K562 (cell line): Measurements from ENCODE around the gene EZH1. TPM values are rescaled to one million over a fixed set of nuclear protein-coding genes. Genes with fewer than 3 reads are reported as not detected.

ENCODE experiments used
- ATF2 ChIP-seq: sonication (generic); formaldehyde crosslinking; IDR thresholded peaks from 2 replicates; pipeline ENCODE4 v1.8.1; 2022; ENCODE audit warnings: missing genetic modification reagents
- BHLHE40 ChIP-seq: IDR thresholded peaks from 2 replicates; pipeline ENCODE4 v1.6.1; 2011; ENCODE audit warnings: low read length, improper control_type of control experiment
- BRD4 ChIP-seq: fragments of 200-600 bp; sonication (generic); IDR thresholded peaks from 2 replicates; pipeline ENCODE4 v1.6.1; 2017; ENCODE audit warnings: inconsistent platforms
- BRF1 ChIP-seq: IDR thresholded peaks from 3 replicates; pipeline ENCODE4 v1.6.1; 2011; ENCODE audit warnings: borderline replicate concordance, mild to moderate bottlenecking; ENCODE audit not compliant: insufficient read length; ENCODE audit errors: extremely low read depth
- CEBPG ChIP-seq, 3 experiments: fragments of 200-800 bp in 1 of 3; sonication (Bioruptor generic) in 1 of 3; sonication (generic) in 1 of 3; formaldehyde crosslinking in 1 of 3; IDR thresholded peaks in 2 of 3; conservative IDR thresholded peaks in 1 of 3; 2 replicates each; pipeline versions ENCODE4 v1.6.1 to v1.8.0; 2016 to 2022; ENCODE audit warnings: missing compliant biosample characterization in 2 of 3, missing genetic modification characterization in 2 of 3, mild to moderate bottlenecking in 1 of 3, missing genetic modification reagents in 1 of 3
- CHD4 ChIP-seq: fragments of 200-600 bp; sonication (generic); IDR thresholded peaks from 3 replicates; pipeline ENCODE4 v1.6.1; 2012; ENCODE audit warnings: low read depth, mild to moderate bottlenecking, mixed read lengths, low read length, inconsistent platforms; ENCODE audit not compliant: insufficient read depth, insufficient replicate concordance, poor library complexity, severe bottlenecking
- ERF ChIP-seq: fragments of 450-650 bp; formaldehyde crosslinking; IDR thresholded peaks from 2 replicates; pipeline ENCODE4 v1.4.0; 2020; ENCODE audit warnings: mild to moderate bottlenecking, mixed read lengths
- HCFC1 ChIP-seq: IDR thresholded peaks from 2 replicates; pipeline ENCODE4 v1.6.1; 2012; ENCODE audit warnings: low read depth, low read length, improper control_type of control experiment
- HNRNPH1 ChIP-seq: fragments of 200-400 bp; formaldehyde crosslinking; optimal IDR thresholded peaks from 2 replicates; pipeline ENCODE3; 2017; ENCODE audit warnings: low read depth, mild to moderate bottlenecking, low read length, moderate library complexity
- MAX ChIP-seq: sonication (generic); formaldehyde crosslinking; IDR thresholded peaks from 2 replicates; pipeline ENCODE4 v1.9.0; 2022; ENCODE audit warnings: mild to moderate bottlenecking, missing genetic modification reagents
- MEF2A ChIP-seq: IDR thresholded peaks from 2 replicates; pipeline ENCODE4 v1.6.1; 2011; ENCODE audit warnings: low read depth, mild to moderate bottlenecking, low read length, moderate library complexity; ENCODE audit not compliant: control insufficient read depth
- MYC ChIP-seq, 2 experiments: fragments of 250-450 bp in 1 of 2; sonication (Bioruptor Pico) in 1 of 2; IDR thresholded peaks; 2 replicates each; pipeline versions ENCODE4 v1.5.1 to v1.6.1; 2012 to 2021; ENCODE audit warnings: low read depth in 2 of 2, borderline replicate concordance in 1 of 2, improper control_type of control experiment in 1 of 2, low read length in 1 of 2, mild to moderate bottlenecking in 1 of 2, moderate library complexity in 1 of 2
- PPARD ChIP-seq: fragments of 250-450 bp; sonication (Bioruptor Pico); IDR thresholded peaks from 2 replicates; pipeline ENCODE4 v1.8.0; 2022; ENCODE audit warnings: inconsistent platforms, mild to moderate bottlenecking, moderate library complexity
- PTTG1 ChIP-seq: fragments of 450-650 bp; IDR thresholded peaks from 2 replicates; pipeline ENCODE4 v1.6.1; 2016; ENCODE audit warnings: low read depth, mild to moderate bottlenecking, missing genetic modification characterization, missing compliant biosample characterization
- SP1 ChIP-seq: sonication (generic); formaldehyde crosslinking; IDR thresholded peaks from 2 replicates; pipeline ENCODE4 v1.8.1; 2022; ENCODE audit warnings: mild to moderate bottlenecking, missing genetic modification reagents
- SPI1 ChIP-seq: IDR thresholded peaks from 2 replicates; pipeline ENCODE4 v1.6.1; 2011; ENCODE audit warnings: low read depth, low read length, control low read depth, borderline replicate concordance
- TCF3 ChIP-seq: sonication (generic); formaldehyde crosslinking; IDR thresholded peaks from 2 replicates; pipeline ENCODE4 v1.4.0; 2020; ENCODE audit warnings: mild to moderate bottlenecking, missing genetic modification reagents
- USF1 ChIP-seq: sonication (generic); formaldehyde crosslinking; IDR thresholded peaks from 2 replicates; pipeline ENCODE4 v1.9.0; 2022; ENCODE audit warnings: mild to moderate bottlenecking, missing genetic modification reagents
- USF2 ChIP-seq: sonication (generic); formaldehyde crosslinking; IDR thresholded peaks from 2 replicates; pipeline ENCODE4 v1.5.0; 2020; ENCODE audit warnings: missing genetic modification reagents
- ZNF586 ChIP-seq: fragments of 450-650 bp; formaldehyde crosslinking; conservative IDR thresholded peaks from 2 replicates; pipeline ENCODE4 v1.4.0; 2020; ENCODE audit warnings: mild to moderate bottlenecking, moderate library complexity
- polyA plus RNA-seq, 8 experiments: library from polyadenylated mRNA; depleted of rRNA in 4 of 8; stranded (reverse) in 5 of 8; unstranded in 3 of 8; fragments of >200 nt; fragmentation: Nextera tagmentation in 2 of 8; fragmentation: Illumina TruSeq in 1 of 8; extraction: Ambion mirVana in 2 of 8; extraction: Trizol in 1 of 8; gene quantifications; 2 replicates each; pipeline versions ENCODE4 v1.2.1 to v1.2.3, GENCODE V29; 2011 to 2014; ENCODE audit warnings: inconsistent platforms in 1 of 8, missing spikeins in 1 of 8
- total RNA-seq, 7 experiments: library from RNA; depleted of rRNA in 6 of 7; stranded (reverse); fragments of >200 nt in 6 of 7; fragmentation: Illumina TruSeq in 2 of 7; extraction: Trizol in 2 of 7; gene quantifications; 2 replicates each; pipeline versions ENCODE4 v1.2.1 to v1.2.3, GENCODE V29; 2011 to 2021; ENCODE audit warnings: low replicate concordance in 1 of 7

EZH1 gene
- total and polyA plus RNA-seq, 9 of the 15 experiments (the other 6 are each of a cell fraction or from before 2014, with no cell fraction given): 8.6 to 40.8 (median 22.9) TPM

- no peak for TF ChIP-seq CEBPG (CRISPR knock-in tag; IDR thresholded peaks at IDR 0.05)
- no peak for TF ChIP-seq CEBPG (tag; conservative IDR thresholded peaks at IDR 0.05 in 1 of 2, IDR thresholded peaks at IDR 0.05 in 1 of 2)
- peak; percentile 56 for TF ChIP-seq TCF3 (CRISPR knock-in tag)
- peak; percentile 41; the same call in 1 of the 2 replicates for TF ChIP-seq MAX
- no peak for TF ChIP-seq ERF (CRISPR knock-in tag)
- no peak for TF ChIP-seq MEF2A
- TF ChIP-seq SPI1: no peak
- no peak for TF ChIP-seq ATF2 (CRISPR knock-in tag)
- TF ChIP-seq BRD4: no peak
- TF ChIP-seq USF1 (CRISPR knock-in tag): peak; percentile 29; the same call in 1 of the 2 replicates
- TF ChIP-seq BHLHE40: peak; percentile 97
- TF ChIP-seq HCFC1: peak; percentile 5; the same call in 1 of the 2 replicates
- no peak for TF ChIP-seq HNRNPH1
- TF ChIP-seq BRF1: no peak
- TF ChIP-seq SP1: no peak
- TF ChIP-seq MYC (IDR thresholded peaks at IDR 0.05; ENCODE audit: low read depth, low read length): peak; percentile 61; the same call in 1 of the 2 replicates
- no peak for TF ChIP-seq MYC (CRISPR knock-in tag; IDR thresholded peaks at IDR 0.05; ENCODE audit: borderline replicate concordance, low read depth)
- no peak for TF ChIP-seq CHD4
- no peak for TF ChIP-seq ZNF586 (CRISPR knock-in tag)
- no peak for TF ChIP-seq PPARD (CRISPR knock-in tag)
- no peak for TF ChIP-seq PTTG1 (tag)
- no peak; the same call in 1 of the 2 replicates for TF ChIP-seq USF2 (CRISPR knock-in tag)
Measured at GRCh38 chr17:42677921-42678781, 66.7 kb downstream of the EZH1 start (continued).
